Iris pigment epithelial cell (primary cell): Measurements from ENCODE around the gene TRIP10.
A peak's percentile ranks its signal among the peaks of the same experiment; 100 is the strongest.

Experiments used
- DNase-seq: peaks from one replicate; pipeline ENCODE4 v3.0.0-alpha.2; 2011; ENCODE audit warnings: low read depth

Gene TRIP10

DNA sequence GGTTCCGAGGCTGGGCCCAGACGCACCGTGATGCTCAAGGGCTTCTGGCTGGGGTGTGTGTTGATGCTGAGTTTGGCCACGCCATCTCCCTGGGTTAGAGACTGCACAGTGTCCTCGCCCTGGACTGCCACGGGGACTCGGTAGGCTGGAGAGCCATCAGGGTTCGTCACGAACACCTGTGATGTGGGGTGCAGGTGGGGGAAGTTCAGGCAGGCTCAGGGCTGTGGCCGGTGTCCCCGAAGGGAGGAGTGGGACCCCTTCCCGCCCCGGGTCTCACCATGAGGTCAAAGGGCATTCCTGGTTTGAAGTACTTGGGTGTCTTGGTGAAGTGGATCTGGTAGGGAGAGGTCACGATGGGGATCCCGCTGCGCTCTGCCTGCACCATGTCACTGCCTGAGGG lies 27.2 kb upstream of the TRIP10 start:
- no peak for DNase-seq

DNA sequence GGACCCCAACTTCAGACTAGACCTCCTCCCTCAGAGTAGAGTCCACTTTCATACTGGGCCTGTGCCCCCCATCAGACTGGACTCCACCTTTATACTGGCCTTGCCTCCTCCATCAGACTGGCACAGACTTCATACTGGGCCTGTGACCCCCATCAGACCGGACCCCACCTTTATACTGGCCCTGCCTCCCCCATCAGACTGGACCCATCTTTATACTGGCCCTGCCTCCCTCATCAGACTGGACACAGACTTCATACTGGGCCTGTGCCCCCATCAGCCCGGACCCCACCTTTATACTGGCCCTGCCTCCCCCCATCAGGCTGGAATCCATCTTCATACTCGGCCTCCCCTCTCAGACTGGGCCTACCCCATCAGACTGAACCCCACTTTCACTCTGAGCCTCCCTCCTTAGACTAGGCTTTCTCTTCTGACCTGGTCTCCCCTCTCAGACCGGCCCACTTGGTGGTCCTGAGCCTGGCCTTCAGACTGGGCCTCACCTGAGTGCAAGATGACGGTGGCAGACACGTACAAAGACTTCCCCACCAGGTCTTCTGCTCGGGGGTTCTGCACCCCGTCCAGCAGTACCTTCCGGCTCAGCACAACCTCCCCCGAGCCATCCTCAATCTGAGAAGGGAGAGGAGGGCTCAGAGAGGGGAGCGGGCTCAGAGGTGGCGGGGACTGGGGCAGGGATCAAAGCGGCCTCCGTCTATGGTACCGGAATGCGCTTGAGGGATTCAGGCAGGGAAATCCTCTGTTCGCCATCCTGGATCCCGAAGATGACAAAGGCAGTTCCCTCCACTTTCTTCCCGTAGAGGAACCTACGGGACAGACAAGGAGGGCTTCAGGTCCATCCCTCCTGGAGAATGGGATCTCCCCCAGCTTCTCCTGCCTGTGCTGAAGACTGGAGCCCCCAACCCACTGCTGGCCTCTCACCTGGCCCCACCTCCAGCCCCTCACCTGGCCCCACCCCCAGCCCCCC lies 26.5 kb upstream of the TRIP10 start:
- DNase-seq, result no peak

DNA sequence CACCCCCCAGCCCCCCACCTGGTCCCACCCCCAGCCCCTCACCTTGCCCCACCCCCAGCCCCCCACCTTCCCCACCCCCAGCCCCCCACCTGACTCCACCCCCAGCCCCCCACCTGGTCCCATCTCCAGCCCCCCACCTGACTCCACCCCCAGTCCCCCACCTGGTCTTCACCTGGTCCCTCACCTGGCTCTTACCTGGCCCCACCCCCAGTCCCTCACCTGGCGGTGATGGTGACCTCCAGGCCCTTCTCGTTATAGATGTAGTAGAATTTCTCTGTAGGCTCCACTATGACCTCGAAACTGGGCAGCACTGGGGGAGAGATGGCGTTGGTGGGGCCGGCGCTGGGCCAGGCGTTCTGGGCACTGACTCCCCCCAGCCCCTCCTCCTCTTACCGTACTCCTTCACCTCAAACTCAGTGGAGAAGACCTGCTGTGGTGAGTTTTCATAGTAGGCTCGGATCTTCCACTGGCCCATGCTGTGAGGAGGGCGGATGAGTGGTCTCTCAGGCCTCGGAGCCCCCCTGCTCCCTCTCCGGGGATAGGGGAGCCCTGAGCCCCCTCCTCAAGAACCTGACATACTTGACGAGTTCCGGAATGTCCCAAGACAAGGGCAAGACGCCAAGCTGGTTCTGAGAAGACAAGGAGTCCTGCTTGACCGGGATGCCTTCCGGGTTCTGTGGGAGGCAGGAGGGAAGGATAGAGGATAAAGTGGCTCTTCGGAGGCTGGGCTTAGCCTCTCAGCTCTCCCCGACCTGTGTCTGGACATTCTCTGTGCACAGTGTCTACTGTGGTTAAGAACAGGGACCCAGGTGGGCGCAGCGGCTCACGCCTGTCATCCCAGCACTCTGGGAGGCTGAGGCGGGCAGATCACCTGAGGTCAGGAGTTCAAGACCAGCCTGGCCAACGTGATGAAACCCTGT lies 25.4 kb upstream of the TRIP10 start:
- no peak for DNase-seq

DNA sequence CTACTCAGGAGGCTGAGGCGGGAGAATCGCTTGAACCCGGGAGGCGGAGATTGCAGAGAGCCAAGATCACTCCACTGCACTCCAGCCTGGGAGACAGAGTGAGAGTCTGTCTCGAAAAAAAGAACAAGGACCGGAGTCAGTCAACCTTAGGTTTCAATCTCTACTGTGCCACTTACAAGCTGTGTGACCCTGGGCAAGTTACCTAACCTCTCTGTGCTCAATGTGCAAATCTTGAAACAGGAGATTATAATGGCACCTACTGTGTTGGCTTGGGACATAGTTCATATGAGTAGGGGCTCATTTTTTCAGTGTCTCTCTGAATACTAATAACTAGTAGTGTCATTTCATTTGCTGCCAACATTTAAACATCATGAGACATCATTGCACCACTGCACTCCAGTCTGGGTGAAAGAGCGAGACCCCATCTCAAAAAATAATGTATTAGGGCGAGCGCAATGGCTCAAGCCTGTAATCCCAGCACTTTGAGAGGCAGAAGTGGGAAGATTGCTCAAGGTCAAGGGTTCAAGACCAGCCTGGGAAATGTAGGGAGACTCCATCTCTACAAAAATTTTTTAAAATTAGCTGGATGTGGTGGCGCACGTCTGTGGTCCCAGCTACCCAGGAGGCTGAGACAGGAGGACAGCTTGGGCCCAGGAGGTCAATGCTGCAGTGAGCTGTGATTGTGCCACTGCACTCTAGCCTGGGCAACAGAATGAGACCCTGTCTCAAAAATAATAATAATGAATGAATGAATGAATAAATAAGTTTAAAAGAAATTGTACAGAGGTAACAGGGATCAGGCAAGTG lies 24.5 kb upstream of the TRIP10 start:
- DNase-seq, result no peak

DNA sequence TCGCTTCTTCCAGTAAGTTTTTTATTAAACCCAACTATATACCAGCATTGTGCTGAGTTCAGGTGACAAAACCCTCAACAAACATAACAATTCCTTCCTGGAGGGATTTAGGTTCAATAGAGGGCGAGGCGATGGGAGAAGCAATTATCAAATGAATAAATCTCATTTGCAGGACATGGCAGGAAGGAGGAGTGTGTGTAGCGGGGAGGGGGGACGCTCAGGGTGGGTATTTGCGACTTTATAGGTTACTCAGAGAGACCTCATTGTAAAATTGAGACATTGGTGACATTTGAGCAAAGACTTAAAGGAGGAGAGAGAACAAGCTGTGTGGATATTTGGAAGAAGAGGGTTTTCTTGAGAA lies 22.9 kb upstream of the TRIP10 start:
- DNase-seq, result no peak

DNA sequence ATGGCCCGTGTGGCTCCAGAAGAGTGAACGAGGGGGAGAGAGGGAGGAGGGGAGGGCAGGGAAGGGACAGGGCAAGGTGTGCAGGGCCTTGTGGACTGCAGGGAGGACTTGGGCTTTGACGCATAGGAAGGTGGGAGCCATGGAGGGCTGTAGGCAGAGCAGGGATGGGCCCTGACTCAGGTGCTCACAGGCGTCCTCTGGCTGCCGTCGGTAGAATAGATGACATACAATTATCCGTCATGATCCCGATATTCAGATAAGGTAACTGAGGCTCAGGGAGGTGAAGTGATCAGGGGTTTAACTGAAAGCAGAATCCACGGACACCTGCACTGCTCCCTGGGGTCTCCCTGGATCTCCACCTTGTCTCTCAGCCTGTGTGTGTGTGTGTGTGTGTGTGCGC lies 22.4 kb upstream of the TRIP10 start:
- DNase-seq, result no peak

DNA sequence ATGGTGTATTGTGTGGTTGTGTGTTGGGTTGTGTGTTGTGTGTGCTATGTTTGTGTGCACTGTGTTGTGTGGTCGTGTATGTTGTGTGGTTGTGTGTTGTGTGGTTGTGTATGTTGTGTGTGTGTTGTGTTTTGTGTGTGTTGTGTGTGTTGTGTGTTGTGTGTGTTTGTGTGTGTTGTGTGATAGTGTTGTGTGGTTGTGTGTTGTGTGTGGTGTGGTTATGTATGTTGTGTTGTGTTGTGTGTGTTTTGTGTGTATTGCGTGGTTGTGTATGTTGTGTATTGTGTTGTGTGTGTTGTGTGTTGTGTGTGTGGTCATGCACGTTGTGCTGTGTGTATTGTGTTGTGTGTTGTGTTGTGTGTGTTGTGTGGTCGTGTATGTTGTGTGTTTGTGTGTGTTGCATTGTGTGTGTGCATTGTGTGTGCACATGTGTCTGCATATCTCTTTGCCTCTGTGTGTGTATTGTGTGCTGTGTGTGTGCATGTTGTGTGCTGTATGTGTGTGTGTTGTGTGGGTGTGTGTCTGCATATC lies 22.0 kb upstream of the TRIP10 start:
- no peak for DNase-seq

DNA sequence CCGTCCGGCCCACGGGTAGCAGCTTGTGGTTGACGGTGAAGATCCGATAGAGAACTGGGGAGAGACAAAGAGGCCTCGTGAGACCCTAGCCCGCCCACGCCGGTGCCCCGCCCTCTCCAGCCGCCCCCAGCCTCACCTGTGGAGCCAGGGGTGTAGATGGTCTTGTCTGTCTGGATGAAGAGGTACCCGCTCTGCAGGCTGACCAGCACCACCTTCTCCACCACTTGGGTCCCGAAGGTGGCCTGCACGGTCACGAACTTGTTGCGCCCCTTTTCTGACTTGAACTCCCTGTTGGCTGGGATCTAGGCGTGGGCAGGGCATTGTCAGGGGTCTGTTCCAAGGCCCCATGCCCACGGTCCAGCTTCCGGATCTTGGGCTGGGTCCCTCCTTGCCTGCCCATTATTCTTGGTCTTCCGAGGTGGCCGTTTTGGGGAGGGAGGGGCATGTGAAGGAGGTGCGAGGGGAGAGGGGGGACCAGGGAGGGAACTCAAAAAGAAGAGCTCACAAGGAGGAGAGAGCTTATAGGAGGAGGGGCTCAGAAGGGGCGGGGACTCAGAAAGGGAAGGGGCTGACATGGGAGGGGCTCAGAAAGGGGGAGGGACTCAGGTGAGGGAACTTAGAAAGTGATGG lies 21.3 kb upstream of the TRIP10 start:
- DNase-seq, result no peak

DNA sequence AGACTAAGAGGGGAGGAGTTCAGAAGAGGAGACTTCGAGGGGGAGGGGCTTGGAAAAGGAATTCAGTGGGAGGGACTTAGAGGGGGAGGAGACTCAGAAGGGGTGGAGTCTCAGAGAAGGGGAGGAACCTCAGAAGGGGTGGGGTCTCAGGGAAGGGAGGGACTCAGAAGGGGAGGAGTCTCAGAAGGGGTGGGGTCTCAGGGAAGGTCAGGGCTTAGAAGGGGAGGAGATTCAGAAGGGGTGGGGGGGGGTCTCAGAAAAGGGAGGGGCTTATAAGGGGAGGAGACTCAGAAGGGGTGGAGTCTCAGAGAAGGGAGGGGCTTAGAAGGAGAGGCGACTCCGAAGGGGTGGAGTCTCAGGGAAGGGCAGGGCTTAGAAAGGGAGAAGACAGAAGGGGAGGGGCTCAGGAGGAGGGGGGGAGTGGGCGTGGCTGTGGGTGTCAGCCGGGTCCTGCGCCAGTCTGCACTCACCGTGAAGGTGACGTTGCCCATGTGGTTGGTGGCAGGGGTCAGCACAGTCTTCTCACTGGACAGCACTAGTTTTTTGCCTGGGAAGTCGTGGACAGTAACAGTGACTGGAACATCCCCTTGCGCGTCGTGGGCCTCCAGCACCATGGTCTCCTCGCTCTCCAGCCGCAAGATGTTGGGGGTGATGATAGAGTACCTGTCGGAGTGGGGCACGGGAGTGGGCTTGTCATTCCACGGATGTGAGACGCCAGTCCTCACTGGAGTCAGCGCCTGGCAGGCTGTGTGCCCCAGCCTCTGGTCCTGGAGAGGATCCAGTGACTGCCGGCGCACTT lies 20.5 kb upstream of the TRIP10 start:
- peak; percentile 41 for DNase-seq

DNA sequence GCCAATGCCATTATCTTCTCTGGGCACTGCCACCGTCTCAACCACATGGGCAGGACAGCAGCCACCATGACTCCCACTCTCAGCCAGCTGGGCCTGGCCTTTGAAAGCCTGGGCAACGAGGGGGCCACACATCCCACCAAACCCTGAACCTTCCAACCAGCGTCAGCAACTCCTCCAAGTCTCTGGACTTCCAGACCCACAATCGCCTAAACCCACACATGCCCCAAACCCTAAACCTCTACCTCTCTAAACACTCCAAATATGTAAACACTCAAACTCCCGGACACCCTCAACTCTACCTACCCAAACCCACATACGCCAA lies 20.0 kb upstream of the TRIP10 start:
- no peak for DNase-seq

DNA sequence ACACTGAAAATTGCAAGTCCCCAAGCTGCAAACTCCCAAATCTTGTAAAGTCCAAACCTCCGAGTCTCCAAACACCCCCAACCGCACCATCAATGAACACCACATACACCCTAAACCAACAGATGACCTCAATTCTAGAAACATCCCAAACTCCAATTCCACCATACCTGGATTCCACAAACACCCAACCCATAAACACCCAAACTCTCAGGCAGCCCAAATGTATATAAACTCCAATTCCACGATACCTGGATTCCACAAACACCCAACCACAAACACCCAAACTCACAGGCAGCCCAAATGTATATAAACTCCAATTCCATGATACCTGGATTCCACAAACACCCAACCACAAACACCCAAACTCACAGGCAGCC lies 19.5 kb upstream of the TRIP10 start:
- no peak for DNase-seq

DNA sequence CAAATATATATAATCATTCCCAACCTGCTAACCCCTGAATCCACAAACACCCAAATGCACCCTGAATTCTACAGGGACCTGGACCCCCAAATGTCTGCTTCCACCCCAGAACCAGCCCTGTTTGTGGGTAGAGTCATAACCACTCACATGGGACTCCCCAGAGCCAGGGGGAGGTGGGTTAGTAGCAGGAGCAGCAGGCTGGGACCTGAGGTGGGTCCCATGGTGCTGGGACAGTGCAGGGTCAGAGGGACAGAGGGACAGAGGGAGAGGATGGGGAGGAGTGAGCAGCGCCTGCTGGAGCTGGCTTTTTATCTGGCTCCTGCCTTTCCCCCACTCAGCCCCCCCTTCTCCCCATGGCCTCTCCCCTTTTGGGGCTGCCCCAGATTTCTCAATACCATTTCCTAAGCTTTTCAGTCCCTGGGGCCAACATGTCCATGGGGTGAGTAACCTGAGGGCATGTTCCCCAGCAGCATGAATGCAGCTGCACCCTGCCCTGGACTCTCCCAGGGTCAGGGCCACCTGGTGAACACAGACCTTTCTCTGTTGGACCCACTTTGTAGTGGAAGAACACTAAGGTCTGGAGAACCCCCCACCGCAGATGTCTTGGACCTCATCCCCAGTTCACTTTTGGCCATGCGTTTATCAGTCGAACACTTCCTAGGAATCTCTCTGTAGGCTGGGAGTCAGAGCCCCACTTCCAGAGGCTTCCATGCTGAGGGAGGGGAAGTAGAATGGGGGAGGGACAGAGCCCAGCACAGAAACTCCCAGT lies 18.9 kb upstream of the TRIP10 start, which contains the start of gene C3:
C3 (minus strand) TSS at position 282 of the 769 bp plus-strand sequence; CDS start at position 221, 61 bp downstream.
- DNase-seq, result peak; percentile 87

DNA sequence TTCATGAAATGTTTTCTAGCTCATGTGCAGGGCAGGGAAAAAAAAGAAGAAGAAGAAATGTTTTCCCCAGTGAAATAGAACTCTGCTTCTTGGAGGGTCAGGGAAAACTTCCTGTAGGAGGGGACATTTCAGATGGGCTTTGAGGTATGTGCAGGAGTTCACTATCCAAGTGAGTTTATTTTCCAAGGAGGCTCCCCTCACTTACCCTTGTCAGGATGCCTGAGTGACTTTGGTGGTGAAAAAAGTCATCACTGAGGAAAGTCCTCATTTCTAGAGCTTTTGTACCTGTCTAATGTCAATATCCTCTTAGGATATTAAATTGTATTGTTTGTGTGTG lies 18.4 kb upstream of the TRIP10 start:
- no peak for DNase-seq

DNA sequence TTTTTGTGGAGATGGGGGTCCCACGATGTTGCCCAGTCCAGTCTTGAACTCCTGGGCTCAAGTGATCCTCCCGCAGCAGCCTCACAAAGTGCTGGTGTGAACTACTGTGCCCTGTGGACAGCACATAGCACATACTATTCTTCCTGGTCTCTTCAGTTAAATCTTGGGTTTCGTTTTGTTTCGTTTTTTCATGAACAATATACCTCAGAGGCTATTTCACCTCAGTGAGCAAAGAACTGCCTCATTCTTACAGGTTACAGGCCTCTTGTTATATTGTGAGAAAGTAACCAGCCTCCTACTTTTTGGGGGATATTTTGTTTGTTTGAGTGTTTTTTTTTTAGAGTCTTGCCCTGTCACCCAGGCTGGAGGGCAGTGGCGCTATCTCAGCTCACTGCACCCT lies 17.7 kb upstream of the TRIP10 start:
- DNase-seq, result no peak

DNA sequence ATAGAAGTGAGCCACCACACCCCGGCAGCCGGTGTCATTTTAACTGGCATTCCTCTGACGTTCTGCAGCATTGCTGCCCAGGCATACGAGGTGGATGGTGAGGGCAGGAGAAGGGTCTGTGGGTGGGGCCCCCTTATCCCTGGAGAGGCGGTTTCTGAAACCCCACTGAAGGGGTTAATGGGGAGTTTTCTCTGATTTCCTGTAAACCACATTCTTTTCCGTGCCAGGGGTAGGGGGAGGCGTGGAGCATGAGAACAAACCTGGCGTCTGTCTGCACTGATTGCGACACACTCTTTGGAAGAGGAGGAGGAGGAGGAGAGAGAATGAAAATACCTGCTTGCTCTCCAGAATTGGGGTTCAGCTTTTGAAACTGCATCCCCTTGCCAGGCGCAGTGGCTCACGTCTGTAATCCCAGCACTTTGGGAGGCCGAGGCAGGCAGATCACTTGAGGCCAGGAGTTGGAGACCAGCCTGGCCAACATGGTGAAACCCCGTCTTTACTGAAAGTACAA lies 16.3 kb upstream of the TRIP10 start:
- DNase-seq, result peak; percentile 76

DNA sequence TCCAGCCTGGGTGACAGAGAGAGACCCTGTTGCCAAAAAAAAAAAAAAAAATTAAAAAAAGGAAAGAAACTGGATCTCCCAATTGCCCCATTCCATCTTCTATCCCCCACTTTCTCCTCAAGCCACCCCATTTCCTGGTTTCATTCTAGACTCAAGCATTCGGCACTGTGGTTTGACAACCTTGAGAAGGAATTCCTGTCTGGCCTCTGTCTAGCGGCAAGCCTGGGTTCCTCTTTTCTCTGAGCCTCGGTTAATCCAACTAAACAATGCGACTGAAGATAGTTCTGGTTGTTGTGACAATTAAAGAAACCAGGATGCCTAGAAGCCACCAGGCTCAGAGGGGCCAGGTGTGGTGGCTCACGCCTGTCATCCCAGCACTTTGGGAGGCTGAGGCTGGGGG lies 15.7 kb upstream of the TRIP10 start:
- DNase-seq, result peak; percentile 77

DNA sequence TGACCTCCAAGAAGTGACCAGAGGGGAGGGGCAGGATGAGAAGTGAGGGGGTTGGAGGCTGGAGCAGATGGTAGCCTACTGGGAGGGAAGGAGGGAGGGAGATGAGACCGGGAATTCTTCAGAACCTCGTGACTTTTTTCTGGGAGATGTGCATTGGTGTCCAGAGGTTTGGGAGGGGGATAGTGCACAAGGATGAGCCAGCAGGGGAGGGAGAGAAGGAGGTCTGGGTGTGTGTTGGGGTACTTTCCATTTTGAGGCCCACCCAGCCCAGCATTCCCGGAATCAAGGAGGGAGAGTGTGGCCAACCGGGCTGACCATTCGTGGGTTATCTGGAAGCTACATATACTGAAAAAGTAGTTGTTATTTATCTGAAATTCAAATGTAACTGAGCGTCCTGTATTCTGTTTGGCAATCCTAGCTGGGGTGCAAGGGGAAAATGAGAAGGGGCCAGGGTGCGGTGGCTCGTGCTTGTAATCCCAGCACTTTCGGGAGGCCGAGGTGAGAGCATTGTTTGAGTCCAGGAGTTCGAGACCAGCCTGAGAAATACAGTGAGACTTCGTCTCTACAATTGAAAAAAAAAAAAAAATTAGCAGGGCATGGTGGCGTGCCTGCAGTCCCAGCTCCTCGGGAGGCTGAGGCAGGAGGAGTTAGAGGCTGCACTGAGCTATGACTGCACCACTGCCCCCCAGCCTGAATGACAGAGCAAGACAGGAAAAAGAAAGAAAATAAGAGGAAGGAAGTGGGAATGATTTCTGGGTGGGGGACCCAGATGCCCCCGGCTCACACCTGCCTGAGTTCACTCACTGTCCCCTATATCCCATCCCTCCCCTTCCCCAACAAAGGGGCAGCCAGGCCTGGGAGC lies 14.6 kb upstream of the TRIP10 start:
- no peak for DNase-seq

DNA sequence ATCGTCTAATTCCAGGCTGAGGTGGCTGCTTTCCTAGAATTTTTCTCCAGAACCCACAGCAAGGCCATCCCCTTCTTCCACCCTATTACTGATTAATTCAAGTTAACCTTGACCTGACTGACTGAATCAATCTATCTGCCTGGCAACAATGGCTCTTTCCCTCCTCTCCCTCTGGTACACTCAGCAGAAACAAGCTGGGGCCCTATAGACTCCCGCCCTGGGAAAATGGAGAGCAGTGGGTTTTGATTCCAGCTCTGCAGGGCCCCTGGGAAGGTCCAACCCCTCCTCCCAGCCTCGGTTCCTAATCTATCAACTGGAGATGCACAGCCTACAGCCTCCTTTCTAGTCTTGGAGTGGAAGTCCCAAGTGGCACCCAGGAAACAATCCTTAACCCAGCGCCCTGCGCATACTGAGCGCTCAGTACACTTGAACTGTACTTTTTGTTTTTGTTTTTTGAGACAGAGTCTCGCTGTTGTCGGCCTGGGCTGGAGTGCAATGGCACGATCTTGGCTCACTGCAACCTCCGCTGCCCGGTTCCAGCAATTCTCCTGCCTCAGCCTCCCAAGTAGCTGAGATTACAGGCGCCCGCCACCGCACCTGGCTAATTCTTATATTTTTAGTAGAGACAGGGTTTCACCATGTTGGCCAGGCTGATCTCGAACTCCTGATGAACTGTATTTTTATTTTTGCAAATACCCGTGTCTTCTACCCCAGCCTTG lies 13.8 kb upstream of the TRIP10 start:
- no peak for DNase-seq
